Astrocyte of the spinal cord (primary cell): ENCODE results near the gene FAM181B.
A peak's percentile ranks its signal among the peaks of the same experiment; 100 is the strongest.
"Not testable (repeated sequence)": the region's sequence is repeated elsewhere in the genome, so short reads cannot be mapped to it uniquely, and the experiment has no call there.

Experiments used
- DNase-seq: peaks from one replicate; pipeline ENCODE4 v3.0.0; 2011; ENCODE audit warnings: low read depth, low spot score
- H3K4me3 ChIP-seq: 2 replicates; pipeline ENCODE4 v1.5.1; 2011; ENCODE audit warnings: low read depth, mild to moderate bottlenecking, low read length, moderate library complexity
- in situ Hi-C: cut with HindIII; loops from 2 replicates; pipeline ENCODE4 v1.10.0; 2017; ENCODE audit warnings: low sequenced_read_pairs
- TF ChIP-seq, protein P1 (sequence below): IDR thresholded peaks from 2 replicates; pipeline ENCODE4 v1.5.1; 2012; ENCODE audit warnings: low read depth, mild to moderate bottlenecking, low read length, inconsistent platforms

The FAM181B gene

DNA sequence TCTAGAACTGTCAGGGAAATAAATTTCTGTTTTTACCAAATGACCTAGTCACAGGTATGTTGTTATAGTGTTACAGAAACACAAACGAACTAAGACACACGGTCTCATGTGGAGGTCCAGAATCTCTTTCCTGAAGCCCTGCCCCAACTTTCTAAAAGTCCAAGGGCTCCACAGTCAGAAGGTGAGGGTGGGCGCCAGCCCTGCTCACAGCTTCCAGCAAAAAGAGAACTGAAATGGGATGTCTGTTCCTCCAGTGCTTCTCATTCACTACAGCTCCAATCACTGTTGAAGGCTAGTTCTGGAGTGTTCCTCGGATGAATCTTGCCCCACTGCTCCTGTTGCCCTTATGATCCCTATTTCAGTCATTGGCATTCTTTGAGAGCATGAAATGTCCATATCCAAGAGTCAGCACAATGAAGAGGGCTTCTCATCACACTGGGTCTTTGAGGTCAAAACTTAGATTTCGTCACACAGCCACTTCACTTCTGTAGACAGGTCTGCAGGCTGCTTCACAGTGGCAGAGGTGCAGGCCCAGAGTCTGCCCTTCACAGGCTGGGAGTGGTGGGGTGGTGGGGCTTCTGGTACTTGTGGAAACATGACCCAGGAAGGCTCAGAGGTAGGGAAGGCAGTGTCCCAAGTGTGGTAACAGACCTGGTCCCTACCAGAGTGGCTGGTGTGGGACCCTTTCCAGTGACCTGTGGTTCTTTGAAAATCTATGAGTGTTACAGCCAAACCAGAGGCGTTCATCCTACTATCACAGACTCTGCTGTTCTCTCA is 34.9 kb downstream of the FAM181B start:
- in situ Hi-C loops = no loop called here
- H3K4me3 ChIP-seq = no peak overlapping the region
- DNase-seq = no peak
- TF ChIP-seq, protein P1, sequence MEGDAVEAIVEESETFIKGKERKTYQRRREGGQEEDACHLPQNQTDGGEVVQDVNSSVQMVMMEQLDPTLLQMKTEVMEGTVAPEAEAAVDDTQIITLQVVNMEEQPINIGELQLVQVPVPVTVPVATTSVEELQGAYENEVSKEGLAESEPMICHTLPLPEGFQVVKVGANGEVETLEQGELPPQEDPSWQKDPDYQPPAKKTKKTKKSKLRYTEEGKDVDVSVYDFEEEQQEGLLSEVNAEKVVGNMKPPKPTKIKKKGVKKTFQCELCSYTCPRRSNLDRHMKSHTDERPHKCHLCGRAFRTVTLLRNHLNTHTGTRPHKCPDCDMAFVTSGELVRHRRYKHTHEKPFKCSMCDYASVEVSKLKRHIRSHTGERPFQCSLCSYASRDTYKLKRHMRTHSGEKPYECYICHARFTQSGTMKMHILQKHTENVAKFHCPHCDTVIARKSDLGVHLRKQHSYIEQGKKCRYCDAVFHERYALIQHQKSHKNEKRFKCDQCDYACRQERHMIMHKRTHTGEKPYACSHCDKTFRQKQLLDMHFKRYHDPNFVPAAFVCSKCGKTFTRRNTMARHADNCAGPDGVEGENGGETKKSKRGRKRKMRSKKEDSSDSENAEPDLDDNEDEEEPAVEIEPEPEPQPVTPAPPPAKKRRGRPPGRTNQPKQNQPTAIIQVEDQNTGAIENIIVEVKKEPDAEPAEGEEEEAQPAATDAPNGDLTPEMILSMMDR = no peak

DNA sequence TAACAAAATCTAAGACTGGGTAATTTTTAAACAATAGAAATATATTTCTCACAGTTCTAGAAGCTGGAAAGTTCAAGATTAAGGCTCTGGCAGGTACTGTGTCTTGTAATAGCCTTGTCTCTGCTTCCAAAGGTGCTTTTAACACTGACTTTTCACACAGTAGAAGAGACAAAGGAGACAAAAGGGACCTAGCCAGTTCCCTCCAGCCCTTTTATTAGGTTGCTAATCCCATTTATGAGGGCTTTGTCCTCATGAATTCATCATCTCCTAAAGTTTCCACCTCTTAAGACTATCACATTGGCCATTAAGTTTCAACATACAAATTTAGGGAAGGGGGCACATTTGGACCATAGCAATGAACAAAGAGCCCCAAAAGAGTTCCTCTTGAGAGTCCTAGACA is 40.7 kb downstream of the FAM181B start:
- TF ChIP-seq, protein P1 = no peak
- in situ Hi-C loops = no loop called here
- DNase-seq = no peak
- H3K4me3 ChIP-seq = no peak overlapping the region

DNA sequence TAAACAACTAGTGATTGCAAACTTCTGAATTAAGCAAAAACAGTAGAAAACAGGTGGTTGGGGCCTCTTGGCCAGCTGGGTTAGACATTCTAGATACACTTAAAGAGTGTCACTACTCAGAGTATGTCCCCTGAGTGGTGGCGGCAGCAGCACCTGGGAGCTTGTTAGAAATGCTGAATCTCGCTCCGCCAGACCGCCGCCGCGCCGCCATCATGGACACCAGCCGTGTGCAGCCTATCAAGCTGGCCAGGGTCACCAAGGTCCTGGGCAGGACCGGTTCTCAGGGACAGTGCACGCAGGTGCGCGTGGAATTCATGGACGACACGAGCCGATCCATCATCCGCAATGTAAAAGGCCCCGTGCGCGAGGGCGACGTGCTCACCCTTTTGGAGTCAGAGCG is 44.3 kb downstream of the FAM181B start:
- in situ Hi-C loops, DNase-seq: not testable (repeated sequence)
- peak overlapping the region; percentile 34 for H3K4me3 ChIP-seq

DNA sequence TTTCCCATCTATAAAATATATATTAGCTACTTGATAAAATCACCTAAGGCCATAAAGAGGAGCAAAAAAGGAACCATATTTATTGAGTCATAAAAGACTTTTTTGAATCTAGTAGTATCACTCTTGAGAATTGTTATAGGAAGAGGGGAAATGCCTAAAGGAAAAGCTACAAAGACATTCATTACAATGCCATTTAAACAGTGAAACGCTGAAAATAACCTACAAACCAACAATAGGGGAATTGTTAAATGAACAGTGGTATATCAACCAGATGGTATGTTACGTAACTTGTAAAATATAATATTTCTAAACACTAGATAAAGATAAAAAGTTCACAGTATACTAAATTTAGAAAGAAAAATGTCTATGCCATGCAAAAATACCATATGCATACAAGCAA is 47.5 kb downstream of the FAM181B start:
- no peak for DNase-seq
- H3K4me3 ChIP-seq = no peak overlapping the region
- TF ChIP-seq, protein P1 = no peak
- in situ Hi-C loops = no loop called here

DNA sequence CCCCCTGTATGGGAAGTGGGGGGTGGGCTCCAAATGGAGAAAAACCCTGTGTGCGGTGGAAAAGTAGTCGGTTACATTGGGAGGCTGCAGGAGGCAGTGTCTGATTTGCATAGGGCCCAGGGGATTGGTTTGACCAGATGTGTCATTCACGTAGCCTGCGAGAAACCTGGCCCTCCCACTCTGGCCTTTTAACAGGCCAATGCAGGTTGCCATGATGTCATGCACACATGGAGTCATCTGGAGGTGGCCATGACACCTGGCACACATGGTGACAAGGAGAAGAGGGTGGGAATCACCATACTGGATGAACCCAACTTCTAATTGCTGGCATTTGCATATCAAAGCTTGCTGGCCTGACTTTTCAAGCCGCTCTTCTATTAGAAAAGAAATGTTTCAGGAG is 50.6 kb downstream of the FAM181B start:
- in situ Hi-C loops = no loop called here
- TF ChIP-seq, protein P1 = no peak
- no peak overlapping the region for H3K4me3 ChIP-seq
- no peak for DNase-seq

DNA sequence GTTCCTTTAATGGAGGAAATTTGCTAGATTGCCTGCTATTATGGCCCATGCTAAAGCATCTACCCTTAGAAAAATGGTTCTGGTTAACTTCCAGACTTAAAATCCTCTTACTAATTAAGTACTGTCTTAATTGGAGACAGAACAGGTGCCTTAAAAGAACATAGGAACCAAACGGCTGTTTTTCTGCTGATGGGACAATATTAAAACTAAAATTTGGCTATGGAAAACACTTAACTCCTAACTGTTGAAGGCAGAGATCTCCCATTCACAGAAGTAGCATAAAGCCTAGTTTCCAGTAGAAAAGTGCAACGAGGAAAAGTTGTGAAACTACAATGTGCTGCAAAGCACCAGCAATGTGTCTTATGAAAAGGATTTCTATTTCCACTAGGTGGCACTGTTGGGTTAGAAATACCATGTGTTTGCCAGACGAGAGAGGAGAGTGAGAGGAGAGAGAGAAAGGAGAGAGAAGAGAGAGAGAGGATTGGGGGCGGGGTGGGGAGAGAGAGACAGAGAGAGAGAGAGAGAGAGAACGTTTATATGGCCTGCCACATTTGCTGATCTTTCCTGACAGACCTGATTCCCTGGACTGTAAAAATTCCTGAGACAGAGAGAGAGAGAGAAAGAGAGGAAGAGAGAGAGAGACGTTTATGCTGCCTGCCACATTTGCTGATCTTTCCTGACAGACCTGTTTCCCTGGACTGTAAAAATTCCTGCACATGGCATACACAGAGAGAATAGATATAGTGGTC is 51.5 kb downstream of the FAM181B start:
- H3K4me3 ChIP-seq = no peak overlapping the region
- in situ Hi-C loops = no loop called here
- TF ChIP-seq, protein P1 = peak; percentile 52
- DNase-seq = peak; percentile 70

DNA sequence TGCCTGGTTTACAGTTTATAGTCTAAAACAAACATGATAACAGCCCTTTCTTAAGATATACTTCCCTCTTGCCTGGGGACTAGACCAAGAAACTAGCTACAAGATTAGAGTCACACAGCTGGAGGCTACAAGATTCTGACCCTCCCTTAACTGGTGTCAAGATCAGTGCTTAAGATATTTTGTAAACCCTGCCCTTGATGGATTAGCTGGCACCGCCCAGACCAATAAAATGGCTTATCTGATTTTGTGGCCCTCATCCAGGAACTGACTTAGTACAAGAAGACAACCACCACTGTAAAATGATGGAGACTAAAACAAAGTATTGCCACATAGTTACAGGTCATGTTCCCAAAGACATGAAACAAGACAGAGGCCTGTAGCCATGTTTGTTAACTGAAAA is 53.4 kb downstream of the FAM181B start:
- in situ Hi-C loops = no loop called here
- no peak overlapping the region for H3K4me3 ChIP-seq
- TF ChIP-seq, protein P1 = no peak
- DNase-seq = no peak
